Thoracic aorta (tissue), 2 donors: Measurements from ENCODE around the gene XRCC4. TPM values are rescaled to one million over a fixed set of nuclear protein-coding genes. Genes with fewer than 3 reads are reported as not detected.

Experiments used
- ATAC-seq: fragments of 150-250 bp; one replicate; pipeline ENCODE4 v1.8.0; 2017; ENCODE audit warnings: low read depth; ENCODE audit not compliant: insufficient number of reproducible peaks, low FRiP score
- DNase-seq: peaks from one replicate; pipeline ENCODE4 v3.0.0-alpha.2; 2020; ENCODE audit warnings: low spot score
- H3K27ac ChIP-seq, 2 donors: fragments of 200-600 bp; sonication (generic); 1 replicate in 1 of 2; 2 replicates in 1 of 2; pipeline ENCODE4 v1.5.1; 2016; ENCODE audit warnings: mild to moderate bottlenecking in 2 of 2, moderate library complexity in 2 of 2
- H3K27me3 ChIP-seq: fragments of 200-600 bp; sonication (generic); replicated peaks from 2 replicates; pipeline ENCODE4 v1.6.0; 2016; ENCODE audit warnings: mild to moderate bottlenecking; ENCODE audit not compliant: insufficient read depth
- H3K36me3 ChIP-seq: fragments of 200-600 bp; sonication (generic); one replicate; pipeline ENCODE4 v1.5.1; 2016
- H3K4me1 ChIP-seq, 2 donors: fragments of 200-600 bp; sonication (generic); 1 replicate in 1 of 2; 2 replicates in 1 of 2; pipeline versions ENCODE4 v1.5.1 to v1.6.0; 2016; ENCODE audit warnings: low read depth in 2 of 2, mild to moderate bottlenecking in 1 of 2; ENCODE audit not compliant: control insufficient read depth in 1 of 2
- H3K4me3 ChIP-seq: fragments of 200-600 bp; sonication (generic); 2 replicates; pipeline ENCODE4 v1.5.1; 2016; ENCODE audit warnings: mild to moderate bottlenecking
- H3K9me3 ChIP-seq: fragments of 200-600 bp; sonication (generic); 2 replicates; pipeline ENCODE4 v1.5.1; 2016
- CTCF ChIP-seq: fragments of 200-600 bp; sonication (generic); IDR thresholded peaks from one replicate; pipeline ENCODE4 v1.5.1; 2019; ENCODE audit warnings: antibody characterized with exemption
- total RNA-seq, 2 donors: library from RNA; depleted of rRNA; stranded (reverse); fragments of >200 nt; gene quantifications; one replicate each; pipeline versions ENCODE4 v1.1.0 to v1.2.3, GENCODE V29; 2016

Gene XRCC4
- total RNA-seq, 2 donors from 2014 or later: 7.8 to 11.1 TPM

- ATAC-seq (no peak), DNase-seq (no peak)
- no peaks in the 10 kb centered on the region for H3K9me3 ChIP-seq
- TF ChIP-seq CTCF: no peak
- H3K4me1 ChIP-seq: peaks cover 8 to 11% of the 10 kb centered on the region in 2 donors
- no peaks in the 10 kb centered on the region for H3K27me3 ChIP-seq
- H3K4me3 ChIP-seq: no peak overlapping the region
- H3K27ac ChIP-seq: no peak overlapping the region
- no peaks in the 10 kb centered on the region for H3K36me3 ChIP-seq
Observed at GRCh38 chr5:83377131-83377865, 300.0 kb downstream of the XRCC4 start.

- no peak overlapping the region for H3K27ac ChIP-seq
- H3K4me3 ChIP-seq: no peak overlapping the region
- H3K36me3 ChIP-seq: no peaks in the 10 kb centered on the region
- DNase-seq (no peak), ATAC-seq (no peak)
- TF ChIP-seq CTCF: no peak
- H3K27me3 ChIP-seq: no peaks in the 10 kb centered on the region
- peaks cover 8 to 11% of the 10 kb centered on the region in 2 donors for H3K4me1 ChIP-seq
- H3K9me3 ChIP-seq: no peaks in the 10 kb centered on the region
Observed at GRCh38 chr5:83378624-83379289, 301.4 kb downstream of the XRCC4 start.

- H3K27me3 ChIP-seq: no peaks in the 10 kb centered on the region
- H3K9me3 ChIP-seq: no peaks in the 10 kb centered on the region
- no peak overlapping the region for H3K4me3 ChIP-seq
- no peaks in the 10 kb centered on the region for H3K4me1 ChIP-seq
- TF ChIP-seq CTCF: no peak
- no peak for DNase-seq
- H3K27ac ChIP-seq: no peak overlapping the region
- ATAC-seq: no peak
- H3K36me3 ChIP-seq: no peaks in the 10 kb centered on the region
Observed at GRCh38 chr5:83385812-83386211, 308.5 kb downstream of the XRCC4 start.

GRCh38 chr5:83387041-83387440 is 309.7 kb downstream of the XRCC4 start:
- H3K9me3 ChIP-seq: no peaks in the 10 kb centered on the region
- no peaks in the 10 kb centered on the region for H3K27me3 ChIP-seq
- no peak overlapping the region for H3K4me3 ChIP-seq
- no peaks in the 10 kb centered on the region for H3K4me1 ChIP-seq
- H3K36me3 ChIP-seq: no peaks in the 10 kb centered on the region
- H3K27ac ChIP-seq: no peak overlapping the region
- no peak for ATAC-seq
- TF ChIP-seq CTCF: no peak
- no peak for DNase-seq

GRCh38 chr5:83388608-83389007 is 311.3 kb downstream of the XRCC4 start:
- H3K27me3 ChIP-seq: no peaks in the 10 kb centered on the region
- no peak overlapping the region for H3K4me3 ChIP-seq
- no peaks in the 10 kb centered on the region for H3K4me1 ChIP-seq
- no peaks in the 10 kb centered on the region for H3K9me3 ChIP-seq
- ATAC-seq: no peak
- no peaks in the 10 kb centered on the region for H3K36me3 ChIP-seq
- TF ChIP-seq CTCF: no peak
- DNase-seq: no peak
- no peak overlapping the region for H3K27ac ChIP-seq
